Esophagus muscularis mucosa (tissue), 4 donors: ENCODE data around the gene TCERG1L. TPM values are rescaled to one million over a fixed set of nuclear protein-coding genes. Genes with fewer than 3 reads are reported as not detected.

Experiments used
- DNase-seq: peaks from one replicate; pipeline ENCODE4 v3.0.0-alpha.2; 2017; ENCODE audit errors: extremely low spot score
- H3K27ac ChIP-seq, 4 donors: fragments of 200-600 bp; sonication (generic); replicated peaks in 1 of 4; 1 replicate in 3 of 4; 2 replicates in 1 of 4; pipeline ENCODE4 v1.5.1; 2016 to 2019; ENCODE audit warnings: mild to moderate bottlenecking in 1 of 4
- H3K27me3 ChIP-seq, 4 donors: fragments of 200-600 bp; sonication (generic); one replicate each; pipeline versions ENCODE4 v1.5.1 to v1.6.0; 2016 to 2019
- H3K36me3 ChIP-seq, 4 donors: fragments of 200-600 bp; sonication (generic); one replicate each; pipeline ENCODE4 v1.5.1; 2016 to 2019
- H3K4me1 ChIP-seq, 4 donors: fragments of 200-600 bp; sonication (generic); one replicate each; pipeline ENCODE4 v1.5.1; 2016 to 2019
- H3K4me3 ChIP-seq, 4 donors: fragments of 200-600 bp; sonication (generic); 1 replicate in 2 of 4; 2 replicates in 2 of 4; pipeline ENCODE4 v1.5.1; 2016 to 2019; ENCODE audit warnings: mild to moderate bottlenecking in 4 of 4, moderate library complexity in 1 of 4
- H3K9me3 ChIP-seq, 4 donors: fragments of 200-600 bp; sonication (generic); 1 replicate in 3 of 4; 2 replicates in 1 of 4; pipeline ENCODE4 v1.5.1; 2016 to 2019
- CTCF ChIP-seq, 3 experiments: fragments of 200-600 bp in 2 of 3; fragments of 450-650 bp in 1 of 3; sonication (generic) in 2 of 3; IDR thresholded peaks; one replicate each; pipeline ENCODE4 v1.5.1; 2017 to 2019; ENCODE audit warnings: antibody characterized with exemption in 3 of 3, mild to moderate bottlenecking in 2 of 3, moderate library complexity in 1 of 3
- EP300 ChIP-seq: sonication (generic); formaldehyde crosslinking; IDR thresholded peaks from one replicate; pipeline ENCODE4 v1.6.1; 2017; ENCODE audit warnings: antibody characterized with exemption
- POLR2A ChIP-seq: fragments of 450-650 bp; IDR thresholded peaks from one replicate; pipeline ENCODE4 v1.6.1; 2017; ENCODE audit warnings: antibody characterized with exemption, moderate library complexity, mild to moderate bottlenecking, low read depth
- POLR2AphosphoS5 ChIP-seq, 2 donors: sonication (generic); formaldehyde crosslinking; IDR thresholded peaks; one replicate each; pipeline ENCODE4 v1.6.1; 2017; ENCODE audit warnings: antibody characterized with exemption in 2 of 2
- WGBS: methylation state at CpG from one replicate; pipeline ENCODE4 v1.1.5; 2018; 5-methylcytosine and 5-hydroxymethylcytosine counted together
- intact Hi-C: fragments of 100-400 bp; cut with DNase I; formaldehyde crosslinking; loops from one replicate; pipeline ENCODE4 v1.15.1; 2023
- total RNA-seq, 4 donors: library from RNA; depleted of rRNA; stranded (reverse); fragments of >200 nt; gene quantifications; one replicate each; pipeline versions ENCODE4 v1.1.0 to v1.2.1, GENCODE V29; 2016

The TCERG1L gene
- total RNA-seq, 4 donors from 2014 or later = not detected

DNA sequence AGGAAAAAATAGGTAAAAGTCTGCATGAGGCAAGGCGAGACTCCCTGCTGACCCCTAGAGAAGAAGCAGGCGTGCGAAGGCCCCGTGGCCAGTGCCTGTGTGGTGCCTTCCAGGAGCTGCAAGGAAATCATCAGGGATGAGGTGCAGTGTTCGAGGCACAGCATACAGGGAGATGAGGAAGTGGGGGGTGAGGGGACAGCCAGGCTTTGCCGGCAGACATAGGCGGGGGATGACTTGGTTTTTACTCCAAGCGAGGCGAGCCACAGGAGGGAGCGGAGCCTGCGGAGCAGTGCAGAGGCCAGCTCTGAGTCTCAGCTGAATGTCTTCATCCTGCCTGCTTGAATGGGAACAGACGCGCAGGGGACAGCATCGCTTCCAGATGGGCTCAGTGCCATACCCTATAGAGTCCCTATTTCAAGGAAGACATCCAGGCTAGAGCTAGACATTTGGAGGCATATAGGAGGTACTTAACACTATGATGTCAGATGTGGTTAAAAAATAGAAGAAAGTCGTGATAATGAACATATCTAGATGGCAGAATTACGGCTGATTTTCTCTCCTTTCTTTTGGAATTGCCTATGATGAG lies 49.5 kb downstream of the TCERG1L start:
- H3K4me1 ChIP-seq = no peaks in the 10 kb centered on the region
- DNase-seq = no peak
- H3K27ac ChIP-seq = no peak overlapping the region
- H3K36me3 ChIP-seq = no peaks in the 10 kb centered on the region
- H3K9me3 ChIP-seq = no peaks in the 10 kb centered on the region
- TF ChIP-seq POLR2A (no peak), POLR2AphosphoS5 (IDR thresholded peaks at IDR 0.05) (no peak), CTCF (IDR thresholded peaks at IDR 0.05) (no peak)
- H3K27me3 ChIP-seq = peaks cover 0 to 20% (median 0%) of the 10 kb centered on the region in 4 donors
- intact Hi-C loops = no loop called here
- WGBS = 67% methylated on average over 16 of the region's 16 CpGs
- no peak overlapping the region for H3K4me3 ChIP-seq

GRCh38 chr10:131260452-131261211 lies 50.9 kb downstream of the TCERG1L start:
- intact Hi-C loops = no loop called here
- H3K36me3 ChIP-seq = no peaks in the 10 kb centered on the region
- no peak overlapping the region for H3K27ac ChIP-seq
- H3K9me3 ChIP-seq = no peaks in the 10 kb centered on the region
- no peaks in the 10 kb centered on the region for H3K4me1 ChIP-seq
- DNase-seq = no peak
- H3K4me3 ChIP-seq = no peak overlapping the region
- H3K27me3 ChIP-seq = peaks cover 0 to 23% (median 0%) of the 10 kb centered on the region in 4 donors
- TF ChIP-seq CTCF (IDR thresholded peaks at IDR 0.05) (no peak), POLR2AphosphoS5 (IDR thresholded peaks at IDR 0.05) (no peak), EP300 (no peak), POLR2A (no peak)
- 85% methylated on average over 12 of the region's 17 CpGs for WGBS

- no peak overlapping the region for H3K4me3 ChIP-seq
- no peak for TF ChIP-seq POLR2AphosphoS5 (IDR thresholded peaks at IDR 0.05)
- no peaks in the 10 kb centered on the region for H3K9me3 ChIP-seq
- H3K36me3 ChIP-seq = no peaks in the 10 kb centered on the region
- no peaks in the 10 kb centered on the region for H3K4me1 ChIP-seq
- 91% methylated on average over 32 of the region's 32 CpGs for WGBS
- peaks cover 0 to 29% (median 0%) of the 10 kb centered on the region in 4 donors for H3K27me3 ChIP-seq
- intact Hi-C loops = no loop called here
- DNase-seq = no peak
- H3K27ac ChIP-seq = no peak overlapping the region
These were observed 51.5 kb downstream of the TCERG1L start for GRCh38 chr10:131260031-131260430.

GRCh38 chr10:131259535-131259934 lies 52.0 kb downstream of the TCERG1L start:
- DNase-seq = no peak
- peaks cover 0 to 33% (median 0%) of the 10 kb centered on the region in 4 donors for H3K27me3 ChIP-seq
- H3K9me3 ChIP-seq = no peaks in the 10 kb centered on the region
- intact Hi-C loops = no loop called here
- no peak overlapping the region for H3K27ac ChIP-seq
- no peak overlapping the region for H3K4me3 ChIP-seq
- no peaks in the 10 kb centered on the region for H3K4me1 ChIP-seq
- no peak for TF ChIP-seq EP300
- TF ChIP-seq POLR2AphosphoS5 (IDR thresholded peaks at IDR 0.05) = no peak
- 63% methylated on average over 6 of the region's 11 CpGs for WGBS
- no peaks in the 10 kb centered on the region for H3K36me3 ChIP-seq

- no peaks in the 10 kb centered on the region for H3K9me3 ChIP-seq
- H3K4me3 ChIP-seq = no peak overlapping the region
- H3K36me3 ChIP-seq = no peaks in the 10 kb centered on the region
- H3K4me1 ChIP-seq = no peaks in the 10 kb centered on the region
- intact Hi-C loops = no loop called here
- TF ChIP-seq EP300 = no peak
- DNase-seq = no peak
- no peak overlapping the region for H3K27ac ChIP-seq
- WGBS = 100% methylated on average over 4 of the region's 9 CpGs
- H3K27me3 ChIP-seq = peaks cover 0 to 39% (median 0%) of the 10 kb centered on the region in 4 donors
These were observed 53.3 kb downstream of the TCERG1L start for GRCh38 chr10:131258256-131258655.

DNA sequence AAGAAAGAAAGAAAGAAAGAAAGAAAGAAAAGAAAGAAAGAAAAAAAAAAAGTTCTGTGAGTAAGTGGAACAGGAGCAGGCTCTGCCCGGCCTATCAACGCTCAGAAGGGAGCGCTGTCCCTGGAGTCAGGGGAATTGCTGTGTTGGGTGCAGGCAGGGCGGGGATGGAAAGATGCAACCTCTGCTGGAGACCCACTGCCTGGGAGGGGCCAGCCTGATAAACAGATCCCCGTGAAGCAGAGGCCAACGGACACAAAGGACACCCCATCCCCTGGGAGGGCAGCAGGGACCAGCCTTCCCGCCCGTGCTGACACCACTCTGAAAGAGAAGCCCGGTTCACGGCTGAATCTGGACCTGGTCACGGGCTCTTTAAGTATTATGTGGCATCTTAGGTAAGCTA lies 54.5 kb downstream of the TCERG1L start:
- Histone ChIP-seq H3K27me3 (peaks cover 0 to 51% (median 0%) of the 10 kb centered on the region in 4 donors), H3K36me3 (no peaks in the 10 kb centered on the region), H3K27ac (no peak overlapping the region), H3K4me1 (no peaks in the 10 kb centered on the region), H3K9me3 (no peaks in the 10 kb centered on the region), H3K4me3 (no peak overlapping the region)
- TF ChIP-seq POLR2AphosphoS5 (IDR thresholded peaks at IDR 0.05) = no peak
- no peak for TF ChIP-seq POLR2A
- no peak for TF ChIP-seq CTCF (IDR thresholded peaks at IDR 0.05)
- no peak for TF ChIP-seq EP300
- intact Hi-C loops = no loop called here
- WGBS = 87% methylated on average over 11 of the region's 11 CpGs
- no peak for DNase-seq
